Kidney capillary endothelial cell (primary cell): ENCODE results near the gene CDCA4.

Experiments used
- DNase-seq: peaks from one replicate; pipeline ENCODE4 v3.0.0-alpha.2; 2018; ENCODE audit warnings: low spot score

CDCA4 gene

GRCh38 chr14:104989236-104989950 is 31.5 kb downstream of the CDCA4 start:
- no peak for DNase-seq

GRCh38 chr14:104986487-104987164 is 34.3 kb downstream of the CDCA4 start:
- no peak for DNase-seq

DNA sequence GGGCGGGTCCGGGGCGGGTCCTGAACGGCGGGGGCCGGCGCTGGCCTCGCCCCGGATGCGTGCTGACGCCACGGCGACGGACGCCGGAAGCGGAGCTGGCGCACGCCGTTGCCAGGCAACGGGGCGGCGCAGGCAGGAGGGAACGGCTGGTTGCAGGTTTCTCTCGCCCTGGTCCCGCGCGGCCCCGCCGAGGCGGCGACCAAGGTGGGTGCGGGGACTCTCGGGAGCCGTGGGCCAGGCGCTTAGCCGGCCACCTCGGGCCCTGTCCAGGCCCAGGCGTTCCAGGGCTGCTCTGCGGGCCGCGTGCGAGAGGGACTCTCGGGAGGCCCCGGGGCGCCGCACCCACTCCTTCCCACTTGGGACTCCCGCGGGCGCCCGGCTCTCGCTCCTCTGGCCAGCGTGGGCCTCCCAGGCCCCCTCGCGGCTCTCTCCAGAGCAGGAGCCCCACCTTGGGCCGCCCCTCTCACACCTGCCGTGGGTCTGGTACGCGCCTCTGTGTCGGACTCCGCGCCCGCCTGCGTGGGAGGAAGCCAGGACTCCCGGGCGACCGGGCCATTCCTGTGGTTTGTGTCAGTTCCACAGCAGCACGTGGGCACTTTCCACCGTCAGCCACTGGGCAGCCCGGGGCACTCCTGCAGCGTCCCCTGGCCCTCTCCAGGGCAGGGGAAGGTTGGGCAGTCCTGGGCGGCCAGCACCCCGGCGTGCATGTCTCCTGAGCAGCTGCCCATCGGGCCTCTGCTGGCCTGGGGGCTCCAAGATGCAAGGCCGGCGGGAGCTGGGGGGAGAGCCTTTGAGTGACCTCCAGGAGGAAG is 35.0 kb downstream of the CDCA4 start, which contains the start of gene CLBA1:
Gene CLBA1, plus strand, starts transcription at position 114 of the 812 bp plus-strand sequence. Its CDS starts 644 bp downstream, at position 758.
- DNase-seq: peak; percentile 88

DNA sequence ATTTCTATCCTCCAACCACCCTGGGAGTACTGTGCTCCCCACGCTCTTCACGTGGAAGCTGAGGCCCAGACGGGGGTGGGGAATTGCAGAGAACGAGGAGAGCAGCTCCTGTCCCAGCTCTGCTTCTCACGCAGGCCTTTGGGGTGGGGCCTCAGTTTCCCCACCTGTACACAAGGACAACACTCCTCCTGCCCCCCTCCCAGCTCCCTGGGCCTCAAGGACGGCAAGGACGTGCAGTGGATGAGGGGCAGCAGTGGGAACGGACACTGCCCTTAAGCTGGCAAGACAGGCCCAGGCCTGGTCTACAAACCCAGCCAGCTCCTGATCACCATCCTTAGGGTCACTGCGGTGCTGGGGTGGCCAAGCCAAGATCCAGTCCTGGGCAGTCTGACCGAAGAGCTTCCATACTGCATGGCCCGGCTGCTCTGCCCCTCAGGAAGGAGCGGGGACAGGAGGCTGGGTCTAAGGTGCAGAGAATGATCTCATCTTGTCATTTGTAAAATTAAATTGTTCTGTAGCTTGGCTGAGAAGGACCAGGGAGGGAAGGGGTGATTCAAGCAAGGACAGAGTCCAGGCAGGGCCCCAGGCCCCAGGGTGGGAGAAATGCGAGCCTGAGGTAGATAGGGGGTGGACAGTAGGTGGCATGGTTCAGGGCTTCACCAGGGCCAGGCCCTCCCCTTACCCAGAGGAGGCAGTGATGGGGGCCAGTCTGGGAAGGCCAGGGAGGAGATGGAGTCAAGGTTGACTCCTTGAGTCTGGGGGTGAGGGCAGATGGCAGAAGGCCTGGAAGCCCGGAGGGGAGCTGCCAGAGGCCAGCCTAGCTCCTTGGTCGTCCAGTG is 36.6 kb downstream of the CDCA4 start:
- no peak for DNase-seq

DNA sequence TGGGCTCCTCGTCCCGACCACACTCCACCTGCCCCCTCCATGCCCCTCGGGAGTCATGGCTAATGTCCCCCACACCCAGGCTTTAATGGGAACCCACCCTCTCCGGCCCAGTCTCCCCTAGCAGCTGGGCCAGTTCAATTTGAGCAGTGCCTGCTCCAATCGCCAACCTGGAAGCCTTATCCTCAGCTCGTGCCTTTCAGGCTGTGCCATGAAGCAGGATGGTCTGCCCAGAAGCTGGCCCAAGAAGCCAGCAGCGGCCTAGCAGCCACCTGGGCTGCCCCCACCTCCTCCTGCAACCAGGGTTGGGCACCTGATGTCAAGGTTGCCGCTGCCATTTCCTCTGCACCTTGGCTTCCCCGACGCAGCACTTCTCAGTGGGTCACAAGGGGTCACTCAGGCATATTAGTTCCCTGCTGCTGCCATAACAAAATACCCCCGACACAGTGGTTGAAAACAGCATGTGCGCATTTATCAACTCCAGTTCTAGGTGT is 37.6 kb downstream of the CDCA4 start:
- DNase-seq: no peak

- DNase-seq: no peak
Observed at GRCh38 chr14:104982548-104983230, 38.2 kb downstream of the CDCA4 start.

DNA sequence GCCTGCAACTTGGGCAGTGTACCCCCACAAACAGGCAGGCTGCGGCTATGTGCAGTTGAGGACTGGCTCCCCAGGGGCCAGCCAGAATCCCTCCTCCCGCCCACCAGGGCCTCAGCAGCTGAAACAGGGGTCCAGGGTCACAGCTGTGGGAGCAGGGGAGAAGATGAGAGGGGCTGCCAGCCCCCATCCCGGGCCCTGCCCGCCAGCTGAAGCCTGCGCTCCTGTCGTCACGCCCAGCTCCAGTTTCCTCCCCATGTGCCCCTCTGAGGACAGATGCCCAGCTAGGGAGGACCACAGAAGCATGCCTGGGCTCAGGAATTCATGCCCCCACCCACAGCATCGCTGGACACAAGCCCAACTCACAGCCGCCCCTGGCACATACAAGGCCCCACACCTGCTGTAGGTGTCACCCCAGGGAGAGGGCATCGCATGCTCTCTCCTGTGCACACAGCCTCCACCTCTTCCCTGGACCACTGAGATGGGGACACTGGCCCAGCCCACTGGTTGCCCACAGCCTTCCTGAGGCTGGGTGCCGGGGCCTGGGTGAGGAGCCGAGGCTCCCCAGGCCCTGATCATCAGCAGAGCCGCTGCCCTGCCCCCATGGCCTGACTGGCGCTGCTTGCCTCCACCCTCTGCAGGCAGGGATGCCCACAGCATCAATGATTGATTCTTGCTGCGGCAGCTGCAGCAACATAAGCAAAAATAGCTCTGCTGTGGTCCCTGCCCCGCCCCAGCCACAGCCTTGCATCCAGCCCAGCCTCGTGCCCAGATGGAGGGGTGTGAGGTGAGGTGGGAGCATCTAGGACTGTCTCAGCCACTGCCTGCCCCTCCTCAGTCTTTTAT is 39.0 kb downstream of the CDCA4 start:
- DNase-seq: no peak

GRCh38 chr14:104980611-104981531 is 40.0 kb downstream of the CDCA4 start:
- no peak for DNase-seq

DNA sequence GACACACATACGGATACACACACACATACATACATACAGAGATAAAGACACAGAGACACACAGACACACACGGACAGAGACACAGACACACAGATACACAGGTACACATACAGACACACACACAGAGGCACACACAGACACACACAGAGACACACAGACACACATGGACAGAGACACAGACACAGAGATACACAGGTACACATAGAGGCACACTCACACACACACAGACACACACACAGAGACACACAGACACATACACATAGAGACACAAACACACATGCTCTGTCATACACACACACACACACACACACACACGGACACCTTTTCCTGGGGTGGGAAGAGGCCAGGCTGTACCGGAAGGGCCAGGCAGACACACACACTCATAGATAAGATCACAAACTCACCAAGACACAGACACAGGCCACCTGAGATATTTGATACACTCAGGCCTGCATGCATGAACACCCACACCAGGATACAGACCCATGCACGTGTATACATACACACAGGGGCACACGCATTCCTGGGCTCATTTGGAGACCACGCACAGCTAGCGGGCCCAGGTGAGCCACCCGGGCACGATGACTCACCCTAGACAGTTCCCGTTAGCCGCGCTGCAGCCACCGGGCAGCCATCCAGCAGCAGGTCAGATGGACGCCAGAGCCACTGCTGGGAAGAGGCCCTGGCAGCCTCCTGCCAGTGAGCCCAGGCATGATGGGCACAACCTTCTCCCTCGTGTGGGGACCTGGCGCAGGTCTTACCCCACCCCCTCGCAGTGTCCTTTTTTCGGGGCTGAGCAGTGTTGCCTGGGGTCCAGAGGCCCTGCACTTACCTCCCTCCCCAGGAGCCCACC is 40.9 kb downstream of the CDCA4 start:
- no peak for DNase-seq

GRCh38 chr14:104978746-104979691 is 41.9 kb downstream of the CDCA4 start:
- DNase-seq: no peak

GRCh38 chr14:104977681-104978653 is 42.9 kb downstream of the CDCA4 start, which contains the start of gene AHNAK2:
Gene AHNAK2, minus strand, starts transcription at chr14:104978374. Its CDS starts 137 bp downstream, at chr14:104978237.
- peak; percentile 72 for DNase-seq

DNA sequence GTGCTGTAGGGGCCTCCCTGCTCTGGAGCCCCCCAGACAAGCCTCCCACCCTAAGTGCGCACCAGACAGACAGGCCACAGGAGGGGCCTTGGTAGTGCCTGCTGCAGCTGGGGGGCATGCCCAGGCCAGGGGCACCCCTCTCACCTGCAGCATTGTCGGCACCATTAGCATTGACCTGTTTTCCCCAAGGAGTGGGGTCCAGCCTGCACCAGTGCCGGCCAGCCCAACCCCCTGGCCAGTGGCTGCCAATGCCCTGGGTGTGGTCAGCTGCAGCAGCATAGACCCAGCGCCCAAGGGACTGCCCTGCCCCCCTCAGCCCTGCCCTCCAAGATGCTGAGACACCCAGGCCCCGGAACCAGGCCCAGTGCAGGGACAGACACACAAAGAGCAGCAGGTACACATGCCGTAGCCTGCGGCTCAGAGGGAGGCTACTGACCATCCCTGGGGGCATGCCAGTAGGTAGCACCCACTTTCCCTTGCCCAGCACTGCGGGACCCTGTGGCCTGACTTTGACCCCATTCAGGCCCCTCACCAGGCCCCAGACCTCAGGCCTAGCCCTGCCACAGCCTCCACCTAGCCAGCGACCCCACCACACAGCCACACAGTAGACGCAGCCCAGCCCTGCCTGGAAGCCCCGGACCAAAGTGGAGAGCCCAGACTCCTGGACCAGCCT is 43.7 kb downstream of the CDCA4 start:
- DNase-seq: no peak

GRCh38 chr14:104976198-104977007 is 44.5 kb downstream of the CDCA4 start:
- peak; percentile 83 for DNase-seq
